ENCODE results near the gene TCHP. TPM values are rescaled to one million over a fixed set of nuclear protein-coding genes. Genes with fewer than 3 reads are reported as not detected.

Gene TCHP
- total RNA-seq, 1 experiment from 2014 or later = 13.3 TPM

- no peak for TF ChIP-seq CTCF (conservative IDR thresholded peaks at IDR 0.05)
- Histone ChIP-seq H3K4me1 (ENCODE audit: insufficient read depth, low read length) (no peaks in the 10 kb centered on the region), H3K27me3 (ENCODE audit: insufficient read depth, low read length) (no peaks in the 10 kb centered on the region), H2BK15ac (ENCODE audit: low read depth, low read length) (no peak overlapping the region), H3K56ac (ENCODE audit: insufficient read length, low read depth, low read length) (no peak overlapping the region), H2AFZ (ENCODE audit: low read length) (no peak overlapping the region), H2AK5ac (ENCODE audit: insufficient read length, low read length) (no peak overlapping the region), H3K9me3 (ENCODE audit: control insufficient read depth, low read depth, low read length) (no peaks in the 10 kb centered on the region), H3K4me2 (ENCODE audit: insufficient read depth, insufficient read length, low read length) (no peak overlapping the region), H2BK12ac (ENCODE audit: insufficient read length, low read depth, low read length) (no peak overlapping the region), H3K79me1 (ENCODE audit: insufficient read depth, low read depth, low read length, poor library complexity, severe bottlenecking) (no peaks in the 10 kb centered on the region), H3K23ac (ENCODE audit: insufficient read length, low read depth, low read length) (no peak overlapping the region), H3K14ac (ENCODE audit: insufficient read depth, low read length) (no peak overlapping the region), H3K4ac (ENCODE audit: low read depth, low read length) (no peak overlapping the region), H3K9ac (ENCODE audit: extremely low read depth, insufficient read length, low read length) (no peak overlapping the region), H3T11ph (ENCODE audit: low read length) (no peak overlapping the region), H3K27ac (ENCODE audit: insufficient read length, low read depth, low read length) (no peak overlapping the region), H4K20me1 (ENCODE audit: control insufficient read depth, insufficient read depth, insufficient read length) (no peaks in the 10 kb centered on the region), H3K79me2 (ENCODE audit: insufficient read depth, low read length) (no peaks in the 10 kb centered on the region), H4K91ac (ENCODE audit: insufficient read length, low read depth, low read length) (no peak overlapping the region), H4K5ac (ENCODE audit: insufficient read length, low read depth, low read length) (no peak overlapping the region), H4K8ac (replicated peaks; ENCODE audit: insufficient read length, low read depth, low read length) (no peak overlapping the region), H2BK20ac (ENCODE audit: low read depth, low read length, poor library complexity, severe bottlenecking) (no peak overlapping the region), H3K23me2 (ENCODE audit: insufficient read length, low read depth, low read length, poor library complexity, severe bottlenecking) (no peaks in the 10 kb centered on the region), H2BK120ac (ENCODE audit: low read depth, low read length, poor library complexity, severe bottlenecking) (no peak overlapping the region), H2BK5ac (ENCODE audit: insufficient read length, low read length) (no peak overlapping the region), H3K18ac (ENCODE audit: insufficient read length, low read depth, low read length) (no peak overlapping the region)
- DNase-seq = no peak
- no CpG with 5 or more reads among the region's 1 CpG for WGBS (ENCODE audit: extremely low coverage, insufficient read length, low lambda C conversion rate)
- Mint-ChIP-seq H3K9me3 (no peaks in the 10 kb centered on the region), H3K4me1 (peaks cover 2 to 3% of the 10 kb centered on the region in 2 experiments; a peak in 3 of 4 replicates), H3K4me3 (no peak overlapping the region), H3K27ac (no peak overlapping the region), H3K27me3 (ENCODE audit: low read depth) (no peaks in the 10 kb centered on the region), H3K36me3 (ENCODE audit: insufficient read depth in 1 of 3, low read depth in 3 of 3) (peaks cover 4 to 39% (median 18%) of the 10 kb centered on the region in 3 experiments; a peak in 5 of 7 replicates)
Measured at GRCh38 chr12:109963330-109963729, 63.3 kb downstream of the TCHP start.

Data from H9 (cell line).